Umbilical cord (tissue), 2 donors: Measurements from ENCODE around the gene RALGAPB. TPM values are rescaled to one million over a fixed set of nuclear protein-coding genes. Genes with fewer than 3 reads are reported as not detected.
"Not testable (repeated sequence)": the region's sequence is repeated elsewhere in the genome, so short reads cannot be mapped to it uniquely, and the experiment has no call there.

Experiments used
- DNase-seq: peaks from one replicate; pipeline ENCODE4 v3.0.0-alpha.2; 2015; ENCODE audit warnings: low spot score
- total RNA-seq: library from RNA; depleted of rRNA; stranded (reverse); fragments of >200 nt; gene quantifications from one replicate; pipeline ENCODE4 v1.2.3, GENCODE V29; 2014; ENCODE audit warnings: low replicate concordance; ENCODE audit not compliant: insufficient read depth

RALGAPB gene
- total RNA-seq, 1 donor from 2014 or later = 36.4 TPM

DNA sequence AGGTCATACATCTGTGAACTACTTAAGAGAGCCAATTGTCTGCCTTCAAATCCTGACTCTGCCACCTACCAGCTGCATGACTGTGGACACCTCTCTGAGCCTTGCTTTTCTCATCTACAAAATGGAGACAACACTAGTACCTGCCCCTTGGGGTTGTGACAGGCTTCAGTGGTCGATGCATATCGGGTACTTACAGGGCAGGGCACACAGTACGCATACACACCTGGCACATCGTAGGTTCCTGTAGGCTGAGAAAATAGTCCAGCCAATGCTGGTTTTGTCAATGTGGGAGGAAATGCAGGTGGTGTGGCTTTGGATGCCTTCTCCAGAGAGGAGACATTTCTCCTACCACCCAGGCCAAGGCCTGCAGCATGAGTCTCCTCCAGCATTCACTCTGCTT lies 110.7 kb downstream of the RALGAPB start:
- no peak for DNase-seq

DNA sequence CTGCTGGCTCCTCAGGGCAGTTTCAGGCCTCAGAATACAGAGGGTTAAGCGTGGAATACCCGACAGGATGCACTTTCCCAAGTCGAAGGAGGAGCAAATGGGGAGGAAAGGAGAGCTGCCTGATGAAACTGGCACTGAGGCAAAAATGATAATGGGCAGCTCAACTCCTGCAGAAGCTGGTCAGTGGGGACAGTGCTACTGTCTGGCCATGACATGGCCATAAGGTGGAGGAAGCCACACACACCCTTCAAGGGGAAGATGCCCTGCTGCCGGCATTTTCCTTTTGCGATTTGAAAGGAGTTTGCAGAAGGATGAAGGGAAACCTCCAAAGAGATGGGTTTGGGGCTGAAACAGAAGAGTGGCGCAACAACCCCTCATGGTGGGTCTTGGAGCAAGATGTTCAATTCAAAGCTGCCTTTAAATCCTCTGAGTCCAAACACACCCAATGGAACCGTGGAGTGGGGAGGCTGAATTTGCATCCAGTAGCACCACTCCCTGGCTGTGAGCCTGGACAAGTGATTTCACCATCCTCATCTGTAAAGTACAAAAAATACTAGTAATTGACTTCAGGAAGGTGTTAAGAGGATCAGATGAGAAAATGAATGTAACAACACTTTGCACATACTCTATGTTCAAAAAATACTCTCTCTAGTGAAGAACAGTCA lies 111.6 kb downstream of the RALGAPB start:
- DNase-seq = no peak

DNA sequence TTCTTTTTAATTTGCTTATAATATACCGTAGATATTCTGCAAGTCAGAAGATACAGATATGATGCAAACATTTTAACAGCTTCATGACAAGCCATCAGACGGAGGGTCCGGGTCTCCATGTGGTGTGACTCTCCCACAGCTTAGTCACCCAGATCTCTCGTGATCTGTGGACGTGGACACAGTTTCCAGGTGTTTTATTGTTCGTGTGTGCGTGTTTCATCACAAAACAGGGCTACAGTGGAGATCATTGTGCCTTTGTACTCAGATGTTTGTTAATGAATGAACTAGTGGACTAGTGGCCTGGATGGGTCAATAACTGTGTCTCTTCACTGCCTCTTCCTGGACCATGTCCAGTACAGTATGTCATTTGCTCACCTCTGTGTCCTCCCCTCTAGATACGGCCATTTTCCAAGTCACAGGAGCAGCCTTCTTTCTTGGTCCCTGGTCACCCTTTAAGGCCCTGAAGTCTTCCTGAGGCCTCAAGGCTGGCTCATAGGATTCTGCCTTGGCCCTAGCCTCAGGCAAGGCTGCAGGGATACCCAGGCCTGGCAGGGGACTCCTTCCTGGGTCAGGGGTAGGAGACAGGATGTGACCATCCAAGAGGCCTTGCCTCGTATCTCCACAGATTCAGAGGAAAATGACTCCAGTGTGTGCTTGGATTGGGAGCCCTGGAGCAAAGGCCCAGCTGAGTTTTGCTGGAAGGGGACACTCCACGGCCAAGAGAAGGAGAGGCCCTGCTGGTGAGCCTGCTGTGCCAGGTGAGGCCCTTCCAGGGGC lies 112.9 kb downstream of the RALGAPB start:
- no peak for DNase-seq

- no peak for DNase-seq
Observed at GRCh38 chr20:38586181-38586525, 113.5 kb downstream of the RALGAPB start.

GRCh38 chr20:38588303-38588702 lies 115.7 kb downstream of the RALGAPB start:
- DNase-seq = no peak

- no peak for DNase-seq
Observed at GRCh38 chr20:38589351-38589750, 116.7 kb downstream of the RALGAPB start.

DNA sequence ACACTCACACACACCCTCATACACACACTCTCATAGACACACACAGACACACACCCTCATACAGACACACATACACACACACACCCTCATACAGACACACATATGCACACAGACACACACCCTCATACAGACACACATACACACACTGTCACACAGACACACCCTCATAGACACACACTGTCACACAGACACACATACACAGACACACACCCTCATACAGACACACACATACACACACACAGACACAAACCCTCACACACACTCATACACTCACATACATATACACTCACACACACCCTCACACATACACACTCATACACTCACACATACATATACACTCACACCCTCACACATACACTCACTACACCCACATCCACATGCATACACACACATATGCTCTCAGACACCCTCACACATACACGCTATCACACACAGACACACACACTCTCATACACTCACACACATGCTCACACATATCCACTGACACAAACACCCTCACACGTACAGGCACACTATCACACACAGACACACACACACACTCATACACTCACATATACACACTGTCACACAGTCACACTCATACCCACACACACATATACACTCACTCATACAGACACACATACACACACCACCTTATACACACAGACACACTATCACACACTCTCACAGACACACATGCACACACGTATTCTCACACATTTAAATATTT lies 117.5 kb downstream of the RALGAPB start:
- DNase-seq = no peak

GRCh38 chr20:38590676-38591473 lies 118.2 kb downstream of the RALGAPB start:
- no peak for DNase-seq

DNA sequence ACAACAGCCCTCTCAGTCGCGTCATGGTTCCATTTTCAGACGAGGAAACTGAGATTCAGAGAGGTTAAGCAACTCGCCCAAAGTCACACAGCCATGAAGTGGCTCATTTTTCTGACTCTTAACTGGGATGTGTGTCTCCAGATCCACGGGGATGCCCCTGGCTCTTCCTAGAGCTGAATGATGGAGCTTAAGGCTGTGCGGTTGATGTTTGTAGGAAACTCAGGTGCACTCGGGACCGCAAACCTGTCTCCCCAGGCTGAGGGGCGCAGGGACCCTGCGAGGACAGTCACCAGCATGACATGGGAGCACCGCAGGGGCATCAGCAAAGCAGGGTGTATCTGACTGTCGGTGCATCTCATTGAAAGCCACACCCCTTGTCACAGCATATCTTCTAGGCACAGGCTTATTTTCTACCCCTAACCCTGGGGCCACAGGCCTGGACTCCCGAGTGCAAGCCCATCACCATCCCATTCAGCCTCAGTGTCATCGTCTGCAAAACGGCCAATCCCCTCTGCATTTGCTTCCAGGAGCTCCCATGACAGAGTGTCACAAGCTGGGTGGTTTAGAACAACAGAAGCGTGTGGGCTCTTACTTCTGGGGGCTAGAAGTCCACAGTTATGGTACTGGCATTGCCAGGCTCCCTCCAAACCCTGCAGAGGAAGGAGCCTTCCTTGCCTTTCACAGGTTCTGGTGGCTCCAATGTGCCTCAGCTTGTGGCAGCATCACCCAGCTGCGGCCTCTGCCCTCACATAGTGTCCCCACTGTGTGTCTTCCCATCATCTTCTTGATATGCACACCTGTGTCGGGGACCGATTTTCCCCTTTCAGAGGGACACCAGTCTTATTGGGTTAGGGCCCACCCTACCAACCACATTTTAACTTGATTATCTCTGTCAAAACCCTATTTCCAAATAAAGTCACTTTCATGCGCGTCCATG lies 119.1 kb downstream of the RALGAPB start:
- no peak for DNase-seq

DNA sequence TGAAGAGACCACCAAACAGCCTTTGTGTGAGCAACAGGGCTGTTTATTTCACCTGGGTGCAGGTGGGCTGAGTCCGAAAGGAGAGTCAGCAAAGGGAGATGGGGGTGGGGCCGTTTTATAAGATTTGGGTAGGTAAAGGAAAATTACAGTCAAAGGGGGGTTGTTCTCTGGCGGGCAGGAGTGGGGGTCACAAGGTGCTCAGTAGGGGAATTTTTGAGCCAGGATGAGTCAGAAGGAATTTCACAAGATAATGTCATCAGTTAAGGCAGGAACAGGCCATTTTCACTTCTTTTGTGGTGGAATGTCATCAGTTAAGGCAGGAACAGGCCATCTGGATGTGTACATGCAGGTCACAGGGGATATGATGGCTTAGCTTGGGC lies 119.8 kb downstream of the RALGAPB start:
- DNase-seq = not testable (repeated sequence)

GRCh38 chr20:38594281-38594680 lies 121.6 kb downstream of the RALGAPB start:
- not testable (repeated sequence) for DNase-seq

DNA sequence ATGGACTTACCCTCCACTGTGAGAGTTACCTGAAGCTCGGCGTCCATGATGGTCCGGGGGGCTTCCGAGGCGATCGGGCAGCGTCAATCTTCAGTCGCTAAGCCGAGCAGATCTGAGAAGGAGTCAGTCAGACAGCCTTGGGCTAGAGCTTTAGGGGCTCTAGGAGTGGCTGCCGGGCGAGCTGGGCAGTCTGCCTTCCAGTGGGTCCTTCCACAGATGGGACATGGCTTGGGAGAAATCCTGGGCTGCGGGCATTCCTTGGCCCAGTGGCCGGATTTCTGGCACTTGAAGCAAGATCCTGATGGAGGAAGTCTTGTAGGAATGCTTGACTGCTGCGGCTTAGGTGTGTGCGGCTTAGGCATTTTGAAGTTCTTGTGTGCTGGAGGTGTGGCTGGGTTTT lies 123.2 kb downstream of the RALGAPB start:
- not testable (repeated sequence) for DNase-seq

DNA sequence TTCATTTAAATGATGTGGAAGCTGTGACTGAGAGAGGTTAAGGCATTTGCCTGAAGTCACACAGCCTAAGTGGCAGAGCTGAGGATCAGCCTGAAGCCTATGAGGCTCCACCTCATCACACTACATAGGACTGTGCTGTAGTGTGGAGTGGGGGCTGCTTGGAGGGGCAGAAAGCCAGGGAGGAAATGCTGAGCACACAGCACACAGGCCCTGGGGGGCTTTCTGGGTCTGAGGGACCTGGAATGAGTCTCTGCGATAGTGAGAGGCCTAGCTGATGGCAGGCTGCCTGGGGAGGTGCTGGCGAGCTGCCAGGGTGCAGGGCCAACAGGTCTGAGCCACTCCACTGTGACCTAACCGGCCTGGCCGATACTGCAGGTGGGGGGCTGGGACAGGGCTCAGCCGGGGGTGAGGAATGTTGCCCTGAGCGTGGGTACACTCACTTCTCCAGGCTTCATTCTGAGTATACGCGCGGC lies 126.8 kb downstream of the RALGAPB start:
- DNase-seq = peak; percentile 24

GRCh38 chr20:38600057-38600456 lies 127.4 kb downstream of the RALGAPB start:
- DNase-seq = no peak

DNA sequence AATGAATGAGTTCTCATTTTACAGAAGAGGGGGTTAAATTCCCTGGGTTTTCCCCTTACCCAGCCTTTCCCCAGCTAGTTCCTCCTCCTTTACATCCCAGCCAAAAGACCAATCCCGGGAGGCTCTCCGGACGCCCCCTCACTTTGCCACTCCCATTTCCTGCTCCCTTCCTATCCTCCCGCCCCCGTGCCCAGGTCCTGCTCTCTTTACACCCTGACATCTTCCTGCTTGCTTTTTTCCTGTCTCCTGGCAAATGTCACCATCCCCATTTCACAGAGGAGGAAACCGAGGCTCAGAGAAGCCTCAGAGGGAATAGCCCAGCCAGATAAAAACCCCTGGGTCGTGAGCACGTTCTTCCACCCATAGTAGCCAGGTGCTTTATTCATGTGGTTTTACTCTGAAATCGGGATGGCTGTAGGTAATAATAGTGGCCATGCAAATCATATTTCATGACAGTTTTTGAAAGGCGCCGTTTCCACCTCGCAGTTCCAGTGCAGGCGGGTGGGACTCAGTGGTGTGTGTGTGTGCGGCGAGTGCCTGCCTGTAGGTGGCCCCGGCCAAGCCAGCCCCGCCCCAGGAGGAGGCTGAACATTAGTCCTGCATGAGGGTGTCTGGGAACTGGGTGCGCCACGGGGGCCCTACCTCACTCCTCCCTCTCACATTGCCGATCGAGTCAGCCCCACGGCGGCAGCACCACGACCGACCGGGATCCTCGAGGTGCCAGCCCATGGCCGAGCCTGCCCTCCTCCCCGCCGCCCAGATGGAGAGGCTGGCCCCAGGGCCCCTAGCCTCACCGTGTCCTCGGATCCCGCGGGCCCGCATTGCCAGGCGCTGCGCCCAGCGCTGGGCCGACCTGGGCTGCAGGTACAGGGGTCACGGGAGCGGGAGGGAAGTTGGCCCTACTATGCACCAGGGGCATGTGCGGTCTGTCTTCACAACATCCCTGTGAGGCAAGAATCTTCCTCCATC lies 128.9 kb downstream of the RALGAPB start, which contains the start of gene ARHGAP40:
ARHGAP40 (plus strand) TSS at position 594 of the 969 bp plus-strand sequence.
- DNase-seq = no peak

- DNase-seq = no peak
Observed at GRCh38 chr20:38602185-38602581, 129.5 kb downstream of the RALGAPB start.

- DNase-seq = no peak
Observed at GRCh38 chr20:38603286-38603685, 130.6 kb downstream of the RALGAPB start.

DNA sequence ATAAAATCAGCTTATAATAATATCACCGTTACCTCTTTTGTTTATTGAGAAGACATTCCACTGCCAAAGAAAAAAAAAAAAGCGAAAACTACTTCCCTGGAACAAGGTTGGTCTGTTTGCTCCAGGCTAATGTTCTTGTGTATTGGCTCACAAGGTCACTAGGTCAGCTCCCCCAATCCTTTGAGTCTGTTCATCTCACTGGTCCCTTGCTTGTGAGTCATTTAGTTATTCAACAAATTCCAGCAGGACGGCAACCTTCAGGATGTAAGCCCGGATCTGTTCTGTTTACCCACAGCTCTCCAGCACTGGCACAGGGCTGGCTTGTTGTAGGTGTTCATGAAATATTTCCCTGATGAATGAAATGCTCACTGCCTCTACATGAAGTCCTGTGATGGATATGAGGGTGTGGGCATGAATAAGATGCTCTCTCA lies 132.2 kb downstream of the RALGAPB start:
- no peak for DNase-seq

- DNase-seq = no peak
Observed at GRCh38 chr20:38607351-38607750, 134.7 kb downstream of the RALGAPB start.
